Activated CD8-positive, alpha-beta memory T cell treated with anti-CD3 and anti-CD28 coated beads, Interleukin-2, amount 50 U/mL, for 48 hours (primary cell): Measurements from ENCODE around the gene CNBD2.
"Not testable (repeated sequence)": the region's sequence is repeated elsewhere in the genome, so short reads cannot be mapped to it uniquely, and the experiment has no call there.

ENCODE experiments used
- DNase-seq: peaks from one replicate; pipeline ENCODE4 v3.0.0-alpha.2; 2020

CNBD2 gene

GRCh38 chr20:36064658-36065426 lies 96.5 kb downstream of the CNBD2 start:
- DNase-seq, result peak; percentile 98

- DNase-seq, result no peak
Observed at GRCh38 chr20:36065427-36065998, 97.1 kb downstream of the CNBD2 start.

GRCh38 chr20:36066777-36067176 lies 98.4 kb downstream of the CNBD2 start:
- DNase-seq, result no peak

- not testable (repeated sequence) for DNase-seq
Observed at GRCh38 chr20:36068526-36068925, 100.1 kb downstream of the CNBD2 start.

GRCh38 chr20:36070451-36070850 lies 102.1 kb downstream of the CNBD2 start:
- no peak for DNase-seq

DNA sequence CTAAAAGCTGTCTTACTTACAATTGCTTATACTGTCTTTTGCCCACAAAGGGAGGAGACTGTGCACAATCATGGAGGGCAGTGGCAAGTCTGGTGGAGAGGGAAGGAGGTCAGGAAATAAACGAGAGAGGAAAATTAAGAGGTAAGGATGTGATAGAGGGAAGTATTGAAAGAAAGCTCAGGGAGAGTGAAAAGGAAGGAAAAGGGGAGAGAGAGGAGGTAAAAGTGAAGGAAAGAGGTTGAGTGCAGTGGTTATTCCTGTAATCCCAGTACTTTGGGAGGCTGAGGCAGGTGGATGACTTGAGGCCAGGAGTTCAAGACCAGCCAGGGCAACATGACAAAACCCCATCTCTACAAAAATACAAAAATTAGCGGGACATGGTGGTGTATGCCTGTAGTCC lies 103.5 kb downstream of the CNBD2 start:
- DNase-seq, result no peak

- DNase-seq, result no peak
Observed at GRCh38 chr20:36074983-36075382, 106.6 kb downstream of the CNBD2 start.

DNA sequence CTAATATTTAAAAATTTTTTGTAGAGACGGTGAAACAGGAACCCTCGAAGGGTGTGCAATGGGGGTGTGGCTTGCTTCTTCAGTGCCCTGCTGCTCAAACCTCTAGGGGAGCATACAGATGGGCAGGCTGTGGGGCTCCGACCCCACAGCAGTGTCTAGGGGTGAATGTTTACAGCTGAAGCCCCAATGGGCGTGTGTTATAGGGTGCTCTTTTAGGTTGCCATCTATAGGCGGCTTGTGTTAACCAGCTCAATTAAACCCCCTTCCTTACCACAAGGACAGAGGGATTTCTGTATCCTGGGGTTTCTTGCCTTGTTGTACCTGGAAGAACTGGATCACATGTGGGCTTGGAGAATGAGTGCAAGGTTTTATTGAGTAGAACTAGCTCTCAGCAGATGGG lies 109.4 kb downstream of the CNBD2 start:
- DNase-seq, result not testable (repeated sequence)

DNA sequence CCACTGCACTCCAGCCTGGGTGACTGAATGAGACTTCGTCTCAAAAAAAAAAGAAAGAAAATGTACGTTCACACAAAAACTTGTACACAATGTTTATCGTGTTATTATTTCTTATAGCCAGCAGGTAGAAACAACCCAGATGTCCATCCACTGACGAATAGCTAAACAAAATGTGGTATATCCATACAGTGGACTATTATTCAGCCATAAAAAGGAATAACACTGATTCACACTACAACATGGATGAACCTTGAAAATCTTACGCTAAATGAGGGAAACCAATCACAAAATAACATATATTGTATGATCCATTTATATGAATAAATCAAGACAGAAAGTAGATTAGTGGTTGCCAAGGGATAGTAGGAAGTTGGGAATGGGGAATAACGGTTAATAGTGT lies 111.1 kb downstream of the CNBD2 start:
- no peak for DNase-seq

DNA sequence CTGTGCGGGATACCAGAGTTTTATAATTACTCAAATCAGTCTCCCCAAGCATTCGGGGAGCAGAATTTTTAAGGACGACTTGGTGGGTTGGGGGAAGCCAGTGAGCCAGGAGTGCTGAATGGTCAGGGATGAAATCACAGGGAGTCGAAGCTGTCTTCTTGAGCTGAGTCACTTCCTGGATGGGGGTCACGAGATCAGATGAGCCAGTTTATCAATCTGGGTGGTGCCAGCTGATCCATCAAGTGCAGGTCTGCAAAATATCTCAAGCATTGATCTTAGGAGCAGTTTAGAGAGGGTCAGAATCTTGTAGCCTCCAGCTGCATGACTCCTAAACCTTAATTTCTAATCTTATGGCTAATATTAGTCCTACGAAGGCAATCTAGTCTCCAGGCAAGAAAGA lies 111.6 kb downstream of the CNBD2 start:
- DNase-seq, result not testable (repeated sequence)
